Activated naive CD4-positive, alpha-beta T cell treated with anti-CD3 and anti-CD28 coated beads, Interleukin-2, amount 10 ng/mL, durations not matched to agents 7 days and 5 days (primary cell): ENCODE results near the gene GPC3.

Experiments used
- CTCF ChIA-PET: fragments of 350-600 bp; sonication (Branson Sonifier 250); formaldehyde crosslinking; loops from one replicate; lab custom pipeline; 2021; ENCODE audit warnings: antibody characterized with exemption; lab: Charles Lee
- DNase-seq: peaks from one replicate; pipeline ENCODE4 v3.0.0-alpha.2; 2020
- H3K27ac Mint-ChIP-seq: one replicate; pipeline ENCODE4 v1.8.0; 2021; ENCODE audit warnings: mild to moderate bottlenecking, moderate library complexity, mixed read lengths
- H3K27me3 Mint-ChIP-seq: one replicate; pipeline ENCODE4 v1.8.0; 2021; ENCODE audit warnings: mild to moderate bottlenecking, mixed read lengths
- H3K36me3 Mint-ChIP-seq: one replicate; pipeline ENCODE4 v1.8.0; 2021; ENCODE audit warnings: mixed read lengths
- H3K4me1 Mint-ChIP-seq: one replicate; pipeline ENCODE4 v1.8.0; 2021; ENCODE audit warnings: mixed read lengths
- H3K4me3 Mint-ChIP-seq: one replicate; pipeline ENCODE4 v1.8.0; 2021; ENCODE audit warnings: mild to moderate bottlenecking, moderate library complexity, mixed read lengths
- H3K9me3 Mint-ChIP-seq: one replicate; pipeline ENCODE4 v1.8.0; 2021; ENCODE audit warnings: mixed read lengths

GPC3 gene

GRCh38 chrX:133969191-133969590, 16.2 kb downstream of the GPC3 start:
- no peaks in the 10 kb centered on the region for H3K36me3 Mint-ChIP-seq
- H3K27ac Mint-ChIP-seq = no peak overlapping the region
- no peak overlapping the region for H3K4me3 Mint-ChIP-seq
- no peaks in the 10 kb centered on the region for H3K4me1 Mint-ChIP-seq
- no peaks in the 10 kb centered on the region for H3K9me3 Mint-ChIP-seq
- no peaks in the 10 kb centered on the region for H3K27me3 Mint-ChIP-seq
- CTCF ChIA-PET = no interaction called here
- DNase-seq = no peak

GRCh38 chrX:133968109-133968508, 17.3 kb downstream of the GPC3 start:
- no peaks in the 10 kb centered on the region for H3K4me1 Mint-ChIP-seq
- peak overlapping the region; percentile 68 for H3K27ac Mint-ChIP-seq
- CTCF ChIA-PET = interaction anchor here (0.6 kb wide), 2 partner anchors 11 to 568 kb away, joined by 3 to 4 read pairs; no protein-coding TSS in a partner anchor
- no peaks in the 10 kb centered on the region for H3K27me3 Mint-ChIP-seq
- H3K4me3 Mint-ChIP-seq = no peak overlapping the region
- no peaks in the 10 kb centered on the region for H3K9me3 Mint-ChIP-seq
- no peaks in the 10 kb centered on the region for H3K36me3 Mint-ChIP-seq
- no peak for DNase-seq

- Mint-ChIP-seq H3K36me3 (no peaks in the 10 kb centered on the region), H3K4me3 (no peak overlapping the region), H3K4me1 (no peaks in the 10 kb centered on the region), H3K27me3 (no peaks in the 10 kb centered on the region), H3K9me3 (no peaks in the 10 kb centered on the region), H3K27ac (no peak overlapping the region)
- CTCF ChIA-PET = no interaction called here
- no peak for DNase-seq
These were observed 19.2 kb downstream of the GPC3 start for GRCh38 chrX:133966199-133966598.

GRCh38 chrX:133965321-133965720, 20.1 kb downstream of the GPC3 start:
- no peak overlapping the region for H3K27ac Mint-ChIP-seq
- no peak for DNase-seq
- H3K27me3 Mint-ChIP-seq = no peaks in the 10 kb centered on the region
- CTCF ChIA-PET = no interaction called here
- H3K9me3 Mint-ChIP-seq = no peaks in the 10 kb centered on the region
- no peaks in the 10 kb centered on the region for H3K4me1 Mint-ChIP-seq
- H3K4me3 Mint-ChIP-seq = no peak overlapping the region
- H3K36me3 Mint-ChIP-seq = no peaks in the 10 kb centered on the region

- peaks cover 3% of the 10 kb centered on the region for H3K27me3 Mint-ChIP-seq
- CTCF ChIA-PET = no interaction called here
- DNase-seq = no peak
- H3K4me1 Mint-ChIP-seq = no peaks in the 10 kb centered on the region
- no peak overlapping the region for H3K27ac Mint-ChIP-seq
- no peaks in the 10 kb centered on the region for H3K9me3 Mint-ChIP-seq
- no peaks in the 10 kb centered on the region for H3K36me3 Mint-ChIP-seq
- no peak overlapping the region for H3K4me3 Mint-ChIP-seq
These were observed 24.3 kb downstream of the GPC3 start for GRCh38 chrX:133961046-133961445.

- no peak overlapping the region for H3K27ac Mint-ChIP-seq
- CTCF ChIA-PET = no interaction called here
- no peaks in the 10 kb centered on the region for H3K9me3 Mint-ChIP-seq
- no peak for DNase-seq
- H3K4me3 Mint-ChIP-seq = no peak overlapping the region
- no peaks in the 10 kb centered on the region for H3K4me1 Mint-ChIP-seq
- H3K27me3 Mint-ChIP-seq = peaks cover 3% of the 10 kb centered on the region
- no peaks in the 10 kb centered on the region for H3K36me3 Mint-ChIP-seq
These were observed 25.4 kb downstream of the GPC3 start for GRCh38 chrX:133959972-133960371.

GRCh38 chrX:133958997-133959688, 26.3 kb downstream of the GPC3 start:
- H3K4me3 Mint-ChIP-seq = no peak overlapping the region
- no peak overlapping the region for H3K27ac Mint-ChIP-seq
- H3K4me1 Mint-ChIP-seq = no peaks in the 10 kb centered on the region
- no peaks in the 10 kb centered on the region for H3K9me3 Mint-ChIP-seq
- H3K36me3 Mint-ChIP-seq = no peaks in the 10 kb centered on the region
- H3K27me3 Mint-ChIP-seq = peaks cover 3% of the 10 kb centered on the region
- CTCF ChIA-PET = no interaction called here
- DNase-seq = no peak

- CTCF ChIA-PET = interaction anchor here (0.5 to 0.7 kb wide), 2 partner anchors 12 to 98 kb away, joined by 3 read pairs; no protein-coding TSS in a partner anchor
These were observed 28.6 kb downstream of the GPC3 start for GRCh38 chrX:133956570-133957340.

GRCh38 chrX:133953785-133954355, 31.5 kb downstream of the GPC3 start:
- Mint-ChIP-seq H3K36me3 (no peaks in the 10 kb centered on the region), H3K9me3 (no peaks in the 10 kb centered on the region), H3K4me3 (no peak overlapping the region), H3K27ac (no peak overlapping the region), H3K27me3 (no peaks in the 10 kb centered on the region), H3K4me1 (no peaks in the 10 kb centered on the region)
- DNase-seq = no peak
- CTCF ChIA-PET = no interaction called here

More at GRCh38 chrX:133956570-133957340, 28.6 kb downstream of the GPC3 start:
- DNase-seq = no peak
- Mint-ChIP-seq H3K27me3 (peaks cover 3% of the 10 kb centered on the region), H3K4me3 (no peak overlapping the region), H3K9me3 (no peaks in the 10 kb centered on the region), H3K36me3 (no peaks in the 10 kb centered on the region), H3K4me1 (no peaks in the 10 kb centered on the region), H3K27ac (no peak overlapping the region)

- no peaks in the 10 kb centered on the region for H3K36me3 Mint-ChIP-seq
- no peak overlapping the region for H3K4me3 Mint-ChIP-seq
- CTCF ChIA-PET = no interaction called here
- no peaks in the 10 kb centered on the region for H3K27me3 Mint-ChIP-seq
- no peaks in the 10 kb centered on the region for H3K9me3 Mint-ChIP-seq
- no peaks in the 10 kb centered on the region for H3K4me1 Mint-ChIP-seq
- no peak for DNase-seq
- H3K27ac Mint-ChIP-seq = no peak overlapping the region
These were observed 32.3 kb downstream of the GPC3 start for GRCh38 chrX:133953078-133953477.

GRCh38 chrX:133951098-133951497, 34.3 kb downstream of the GPC3 start:
- DNase-seq = no peak
- CTCF ChIA-PET = no interaction called here
- Mint-ChIP-seq H3K4me1 (no peaks in the 10 kb centered on the region), H3K36me3 (no peaks in the 10 kb centered on the region), H3K27ac (no peak overlapping the region), H3K9me3 (no peaks in the 10 kb centered on the region), H3K4me3 (no peak overlapping the region), H3K27me3 (no peaks in the 10 kb centered on the region)

GRCh38 chrX:133950214-133950613, 35.2 kb downstream of the GPC3 start:
- Mint-ChIP-seq H3K36me3 (no peaks in the 10 kb centered on the region), H3K4me3 (no peak overlapping the region), H3K4me1 (no peaks in the 10 kb centered on the region), H3K9me3 (no peaks in the 10 kb centered on the region), H3K27ac (no peak overlapping the region), H3K27me3 (no peaks in the 10 kb centered on the region)
- no peak for DNase-seq
- CTCF ChIA-PET = no interaction called here

GRCh38 chrX:133948895-133949294, 36.5 kb downstream of the GPC3 start:
- H3K27me3 Mint-ChIP-seq = no peaks in the 10 kb centered on the region
- no peak overlapping the region for H3K27ac Mint-ChIP-seq
- no peak for DNase-seq
- no peak overlapping the region for H3K4me3 Mint-ChIP-seq
- H3K36me3 Mint-ChIP-seq = no peaks in the 10 kb centered on the region
- no peaks in the 10 kb centered on the region for H3K9me3 Mint-ChIP-seq
- H3K4me1 Mint-ChIP-seq = no peaks in the 10 kb centered on the region
- CTCF ChIA-PET = no interaction called here

GRCh38 chrX:133947996-133948395, 37.4 kb downstream of the GPC3 start:
- Mint-ChIP-seq H3K36me3 (no peaks in the 10 kb centered on the region), H3K27me3 (no peaks in the 10 kb centered on the region), H3K9me3 (no peaks in the 10 kb centered on the region), H3K4me3 (no peak overlapping the region), H3K4me1 (no peaks in the 10 kb centered on the region), H3K27ac (no peak overlapping the region)
- no peak for DNase-seq
- CTCF ChIA-PET = no interaction called here

- CTCF ChIA-PET = no interaction called here
These were observed 38.4 kb downstream of the GPC3 start for GRCh38 chrX:133947022-133947421.

More at GRCh38 chrX:133947022-133947421, 38.4 kb downstream of the GPC3 start:
- H3K9me3 Mint-ChIP-seq = no peaks in the 10 kb centered on the region
- no peaks in the 10 kb centered on the region for H3K4me1 Mint-ChIP-seq
- no peak for DNase-seq
- H3K4me3 Mint-ChIP-seq = no peak overlapping the region
- H3K27ac Mint-ChIP-seq = no peak overlapping the region
- H3K27me3 Mint-ChIP-seq = no peaks in the 10 kb centered on the region
- H3K36me3 Mint-ChIP-seq = no peaks in the 10 kb centered on the region
